Stimulated activated CD8-positive, alpha-beta memory T cell treated with anti-CD3 and anti-CD28 coated beads, Interleukin-12 subunit alpha, Interleukin-12 subunit beta, amount 100 ng/mL, for 24 hours (primary cell): Measurements from ENCODE around the gene EPB42.
"Not testable (repeated sequence)": the region's sequence is repeated elsewhere in the genome, so short reads cannot be mapped to it uniquely, and the experiment has no call there.

Experiments
- DNase-seq: peaks from one replicate; pipeline ENCODE4 v3.0.0-alpha.2; 2020; ENCODE audit errors: extremely low read depth

Gene EPB42

GRCh38 chr15:43241100-43241499 is 20.3 kb upstream of the EPB42 start:
- no peak for DNase-seq

GRCh38 chr15:43239732-43240491 is 19.1 kb upstream of the EPB42 start:
- no peak for DNase-seq

- DNase-seq: no peak
Measured at GRCh38 chr15:43238671-43239131, 17.9 kb upstream of the EPB42 start.

GRCh38 chr15:43237842-43238470 is 17.1 kb upstream of the EPB42 start:
- DNase-seq: no peak

GRCh38 chr15:43235536-43235935 is 14.7 kb upstream of the EPB42 start:
- no peak for DNase-seq

GRCh38 chr15:43232289-43232874 is 11.6 kb upstream of the EPB42 start:
- DNase-seq: no peak

GRCh38 chr15:43230640-43231115 is 9.9 kb upstream of the EPB42 start:
- no peak for DNase-seq

GRCh38 chr15:43229977-43230376 is 9.2 kb upstream of the EPB42 start:
- DNase-seq: no peak

- no peak for DNase-seq
Measured at GRCh38 chr15:43226436-43227305, 5.9 kb upstream of the EPB42 start.

- not testable (repeated sequence) for DNase-seq
Measured at GRCh38 chr15:43225950-43226255, 5.1 kb upstream of the EPB42 start.

- DNase-seq: no peak
Measured at GRCh38 chr15:43225201-43225949, 4.6 kb upstream of the EPB42 start.

- no peak for DNase-seq
Measured at GRCh38 chr15:43221422-43221821, 604 bp upstream of the EPB42 start.

- DNase-seq: no peak
Measured at GRCh38 chr15:43219929-43220928, 589 bp downstream of the EPB42 start.

- DNase-seq: no peak
Measured at GRCh38 chr15:43218908-43219706, 1.7 kb downstream of the EPB42 start.

GRCh38 chr15:43215961-43216360 is 4.9 kb downstream of the EPB42 start:
- no peak for DNase-seq

- no peak for DNase-seq
Measured at GRCh38 chr15:43214592-43215295, 6.1 kb downstream of the EPB42 start.

GRCh38 chr15:43214169-43214568 is 6.6 kb downstream of the EPB42 start:
- DNase-seq: no peak

GRCh38 chr15:43213466-43213865 is 7.4 kb downstream of the EPB42 start:
- no peak for DNase-seq

GRCh38 chr15:43212951-43213350 is 7.9 kb downstream of the EPB42 start:
- DNase-seq: no peak
